ENCODE results near the gene TRIM62. TPM values are rescaled to one million over a fixed set of nuclear protein-coding genes. Genes with fewer than 3 reads are reported as not detected.

TRIM62 gene
- total RNA-seq, 1 experiment from 2014 or later = 6.9 TPM

- H3K27me3 Mint-ChIP-seq (ENCODE audit: low read depth) = peaks cover 24% of the 10 kb centered on the region
Measured at GRCh38 chr1:33185541-33185940, 3.7 kb upstream of the TRIM62 start.

More at GRCh38 chr1:33185541-33185940, 3.7 kb upstream of the TRIM62 start:
- H2BK120ac ChIP-seq (ENCODE audit: low read depth, low read length, poor library complexity, severe bottlenecking) = no peak overlapping the region
- DNase-seq = no peak
- no peak overlapping the region for H3K4me2 ChIP-seq (ENCODE audit: insufficient read depth, insufficient read length, low read length)
- H3K23ac ChIP-seq (ENCODE audit: insufficient read length, low read depth, low read length) = no peak overlapping the region
- no peak overlapping the region for H4K91ac ChIP-seq (ENCODE audit: insufficient read length, low read depth, low read length)
- no peak for TF ChIP-seq CTCF (conservative IDR thresholded peaks at IDR 0.05)
- no peak overlapping the region for H2AK5ac ChIP-seq (ENCODE audit: insufficient read length, low read length)
- peaks cover 6% of the 10 kb centered on the region; the same call in 1 of the 2 replicates for H3K4me1 ChIP-seq (ENCODE audit: insufficient read depth, low read length)
- H2BK12ac ChIP-seq (ENCODE audit: insufficient read length, low read depth, low read length) = no peak overlapping the region
- H2BK20ac ChIP-seq (ENCODE audit: low read depth, low read length, poor library complexity, severe bottlenecking) = no peak overlapping the region
- no peaks in the 10 kb centered on the region for H3K79me2 ChIP-seq (ENCODE audit: insufficient read depth, low read length)
- no peak overlapping the region for H3K14ac ChIP-seq (ENCODE audit: insufficient read depth, low read length)
- no peak overlapping the region for H3K18ac ChIP-seq (ENCODE audit: insufficient read length, low read depth, low read length)
- H3K23me2 ChIP-seq (ENCODE audit: insufficient read length, low read depth, low read length, poor library complexity, severe bottlenecking) = peaks cover 9% of the 10 kb centered on the region
- no peak overlapping the region for H3K27ac ChIP-seq (ENCODE audit: insufficient read length, low read depth, low read length)
- no peak overlapping the region for H3K4ac ChIP-seq (ENCODE audit: low read depth, low read length)
- no peaks in the 10 kb centered on the region for H4K20me1 ChIP-seq (ENCODE audit: control insufficient read depth, insufficient read depth, insufficient read length)
- Mint-ChIP-seq H3K4me3 (no peak overlapping the region), H3K4me1 (peaks cover 21 to 24% of the 10 kb centered on the region in 2 experiments), H3K9me3 (no peaks in the 10 kb centered on the region), H3K36me3 (ENCODE audit: insufficient read depth in 1 of 3, low read depth in 3 of 3) (no peaks in the 10 kb centered on the region), H3K27ac (no peak overlapping the region)
- H3K9me3 ChIP-seq (ENCODE audit: control insufficient read depth, low read depth, low read length) = no peaks in the 10 kb centered on the region
- no peak overlapping the region for H4K5ac ChIP-seq (ENCODE audit: insufficient read length, low read depth, low read length)
- H4K8ac ChIP-seq (replicated peaks; ENCODE audit: insufficient read length, low read depth, low read length) = no peak overlapping the region
- H2AFZ ChIP-seq (ENCODE audit: low read length) = no peak overlapping the region
- no peak overlapping the region for H3T11ph ChIP-seq (ENCODE audit: low read length)
- H2BK5ac ChIP-seq (ENCODE audit: insufficient read length, low read length) = no peak overlapping the region
- H3K9ac ChIP-seq (ENCODE audit: extremely low read depth, insufficient read length, low read length) = no peak overlapping the region
- no peaks in the 10 kb centered on the region for H3K79me1 ChIP-seq (ENCODE audit: insufficient read depth, low read depth, low read length, poor library complexity, severe bottlenecking)
- H3K56ac ChIP-seq (ENCODE audit: insufficient read length, low read depth, low read length) = no peak overlapping the region
- no peaks in the 10 kb centered on the region for H3K27me3 ChIP-seq (ENCODE audit: insufficient read depth, low read length)
- no peak overlapping the region for H2BK15ac ChIP-seq (ENCODE audit: low read depth, low read length)

Data from H9 (cell line).